ENCODE results near the gene NOC4L.

NOC4L gene

GRCh38 chr12:132156573-132157325 lies 12.5 kb downstream of the NOC4L start:
- DNase-seq (ENCODE audit: low spot score): no peak

GRCh38 chr12:132157733-132158409 lies 13.6 kb downstream of the NOC4L start:
- DNase-seq (ENCODE audit: low spot score): no peak

DNA sequence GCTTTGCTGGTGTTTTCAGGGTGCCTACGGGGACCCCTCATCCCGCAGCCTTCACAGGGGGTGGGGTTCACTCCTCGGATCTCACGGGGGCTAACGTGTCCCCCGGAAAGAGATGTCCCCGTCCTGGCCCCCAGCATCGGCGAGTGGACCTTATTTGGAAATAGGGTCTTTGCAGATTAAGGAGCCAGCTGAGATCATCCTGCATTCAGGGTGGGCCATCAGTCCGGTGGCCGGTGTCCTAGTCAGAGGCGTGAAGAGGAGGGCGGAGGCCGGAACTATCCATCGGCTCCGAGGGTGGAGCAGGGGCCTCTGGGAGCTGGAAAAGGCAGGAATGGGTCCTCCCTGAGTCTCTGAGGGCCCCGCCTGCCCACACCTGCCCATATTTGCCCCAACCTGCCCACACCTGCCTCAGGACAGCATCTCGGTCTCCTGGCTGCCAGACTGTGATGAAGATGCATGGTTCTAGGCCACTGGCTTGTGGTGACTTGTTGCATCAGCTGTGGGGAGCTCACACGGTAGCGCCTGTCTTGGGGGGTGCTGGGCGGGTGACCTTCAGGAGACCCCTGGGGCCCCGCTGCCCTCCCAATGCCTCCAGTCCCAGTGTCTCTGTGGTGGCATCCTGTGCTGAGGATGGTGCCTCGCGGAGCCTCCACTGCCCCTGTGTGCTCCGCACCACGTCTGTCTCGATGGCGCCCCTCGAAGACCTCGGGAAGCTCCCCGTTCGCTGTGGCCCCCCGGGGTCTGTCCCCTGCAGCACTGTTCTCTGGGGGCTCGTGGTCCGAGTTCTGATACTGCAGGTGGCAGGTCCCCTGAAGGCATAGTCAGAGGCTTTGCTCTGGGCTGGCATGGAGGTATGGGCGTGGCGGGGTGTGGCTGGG lies 14.7 kb downstream of the NOC4L start:
- no peak for DNase-seq (ENCODE audit: low spot score)

DNA sequence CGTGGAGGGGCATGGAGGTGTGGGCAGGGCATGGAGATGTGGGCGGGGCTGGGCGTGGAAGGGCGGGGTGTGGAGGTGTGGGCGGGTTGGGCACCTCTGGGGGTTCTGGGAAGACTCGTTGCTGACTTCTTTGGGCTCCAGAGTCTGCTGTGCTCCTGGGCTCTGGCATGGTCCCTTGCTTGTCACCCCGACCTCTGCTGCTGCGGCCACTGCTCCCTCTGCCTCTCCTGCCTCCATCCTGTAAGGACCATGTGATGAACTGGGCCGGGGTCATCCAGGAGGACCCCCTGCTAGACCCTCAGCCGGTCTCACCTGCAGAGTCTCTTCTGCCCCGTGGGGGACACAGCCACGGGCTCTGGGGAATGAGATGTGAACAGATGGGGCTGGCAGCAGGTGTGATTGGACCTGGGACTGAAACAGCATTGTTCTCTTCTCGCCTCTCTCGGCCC lies 15.3 kb downstream of the NOC4L start:
- DNase-seq (ENCODE audit: low spot score): no peak

DNA sequence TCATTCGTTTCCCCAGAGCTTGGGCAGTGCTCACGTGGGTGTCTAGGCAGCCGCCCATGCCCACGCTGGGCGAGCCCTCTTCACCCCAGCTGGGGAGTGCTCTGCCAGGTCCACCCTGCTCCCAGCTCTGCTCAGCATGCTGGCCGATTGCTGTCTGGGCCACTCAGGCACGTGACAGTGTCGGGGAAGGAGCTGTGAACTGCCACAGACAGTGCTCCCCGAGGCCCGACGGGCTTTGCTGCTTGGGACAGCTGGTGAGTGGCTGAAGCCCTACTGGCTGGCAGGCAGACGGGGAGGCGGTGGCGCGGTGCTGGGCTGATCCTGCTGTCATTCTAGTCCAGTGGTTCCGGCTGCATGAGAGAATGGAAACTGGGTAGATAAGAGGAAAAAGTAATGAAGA lies 15.8 kb downstream of the NOC4L start:
- DNase-seq (ENCODE audit: low spot score): no peak

DNA sequence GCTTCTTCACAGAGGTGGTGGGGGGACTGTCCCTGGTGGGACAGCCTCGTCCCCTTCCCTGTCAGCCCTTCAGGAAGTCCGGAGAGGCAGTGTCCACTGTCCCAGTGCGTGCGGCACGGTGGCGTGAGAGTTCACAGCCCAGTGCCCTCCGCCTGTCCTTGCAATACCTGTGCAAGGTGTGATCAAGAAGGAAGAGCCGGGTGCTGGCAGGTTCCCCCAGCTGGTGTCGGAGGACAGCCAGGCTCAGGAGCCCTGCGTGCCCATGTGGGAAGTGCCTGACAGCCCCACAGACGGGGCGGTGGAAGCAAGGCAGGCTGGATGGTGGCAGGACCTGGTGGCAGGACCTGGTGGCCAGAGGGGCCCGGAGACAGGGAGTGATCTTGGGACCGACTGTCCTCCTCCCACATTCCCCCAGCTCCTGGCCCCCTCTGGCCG lies 16.4 kb downstream of the NOC4L start:
- DNase-seq (ENCODE audit: low spot score): no peak

DNA sequence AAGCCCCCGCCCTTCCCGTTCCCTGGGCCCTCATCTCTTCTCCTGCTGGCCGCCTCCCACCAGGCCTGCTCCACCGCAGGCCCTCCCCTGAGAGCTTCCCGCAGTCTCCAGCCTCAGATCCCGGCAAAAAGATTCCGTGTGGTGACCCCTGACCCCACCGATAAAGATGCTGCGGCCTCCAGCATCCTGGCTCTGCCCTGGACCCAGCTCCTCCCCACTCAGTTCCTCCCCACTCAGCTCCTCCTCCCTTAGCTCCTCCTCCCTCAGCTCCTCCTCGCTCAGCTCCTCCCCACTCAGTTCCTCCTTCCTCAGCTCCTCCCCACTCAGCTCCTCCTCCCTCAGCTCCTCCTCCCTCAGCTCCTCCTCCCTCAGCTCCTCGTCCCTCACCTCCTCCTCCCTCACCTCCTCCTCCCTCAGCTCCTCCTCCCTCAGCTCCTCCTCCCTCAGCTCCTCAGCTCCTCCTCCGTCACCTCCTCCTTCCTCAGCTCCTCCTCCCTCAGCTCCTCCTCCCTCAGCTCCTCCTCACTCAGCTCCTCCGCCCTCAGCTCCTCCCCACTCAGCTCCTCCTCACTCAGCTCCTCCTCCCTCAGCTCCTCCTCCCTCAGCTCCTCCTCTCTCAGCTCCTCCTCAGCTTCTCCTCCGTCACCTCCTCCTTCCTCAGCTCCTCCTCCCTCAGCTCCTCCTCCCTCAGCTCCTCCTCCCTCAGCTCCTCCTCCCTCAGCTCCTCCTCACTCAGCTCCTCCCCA lies 17.0 kb downstream of the NOC4L start:
- DNase-seq (ENCODE audit: low spot score): no peak

DNA sequence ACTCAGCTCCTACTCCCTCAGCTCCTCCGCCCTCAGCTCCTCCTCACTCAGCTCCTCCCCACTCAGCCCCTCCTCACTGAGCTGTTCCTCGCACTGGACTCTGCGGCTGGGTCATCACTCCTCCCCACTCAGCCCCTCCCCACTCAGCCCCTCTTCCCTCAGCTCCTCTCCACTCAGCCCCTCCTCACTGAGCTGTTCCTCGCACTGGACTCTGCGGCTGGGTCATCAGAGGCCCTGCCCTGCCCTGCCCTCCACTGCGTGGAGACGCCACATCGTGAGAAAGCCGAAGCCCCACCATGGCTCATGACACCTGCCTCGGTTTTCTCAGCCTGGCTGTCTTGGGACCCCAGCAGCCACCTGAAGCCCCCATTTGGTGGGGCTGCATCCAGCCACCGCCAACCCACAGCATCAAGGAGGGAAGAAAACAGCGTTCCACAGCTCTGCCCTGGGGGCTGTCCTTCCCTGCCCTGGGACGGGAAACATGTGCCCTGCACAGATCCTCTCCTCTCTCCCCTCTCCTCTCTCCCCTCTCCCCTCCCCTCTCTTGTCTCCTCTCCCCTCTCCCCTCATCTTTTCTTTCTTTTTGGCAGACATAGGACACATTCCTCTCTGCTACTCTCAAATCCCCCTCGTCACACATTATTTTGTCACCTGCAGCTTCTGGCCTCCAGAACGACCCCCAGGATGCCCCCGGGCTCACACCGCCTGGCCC lies 17.7 kb downstream of the NOC4L start:
- DNase-seq (ENCODE audit: low spot score): no peak

GRCh38 chr12:132162508-132163031 lies 18.3 kb downstream of the NOC4L start:
- no peak for DNase-seq (ENCODE audit: low spot score)

- no peak for DNase-seq (ENCODE audit: low spot score)
These were observed 19.0 kb downstream of the NOC4L start for GRCh38 chr12:132163041-132163910.

GRCh38 chr12:132163911-132164288 lies 19.6 kb downstream of the NOC4L start:
- no peak for DNase-seq (ENCODE audit: low spot score)

- no peak for DNase-seq (ENCODE audit: low spot score)
These were observed 20.2 kb downstream of the NOC4L start for GRCh38 chr12:132164426-132164825.

DNA sequence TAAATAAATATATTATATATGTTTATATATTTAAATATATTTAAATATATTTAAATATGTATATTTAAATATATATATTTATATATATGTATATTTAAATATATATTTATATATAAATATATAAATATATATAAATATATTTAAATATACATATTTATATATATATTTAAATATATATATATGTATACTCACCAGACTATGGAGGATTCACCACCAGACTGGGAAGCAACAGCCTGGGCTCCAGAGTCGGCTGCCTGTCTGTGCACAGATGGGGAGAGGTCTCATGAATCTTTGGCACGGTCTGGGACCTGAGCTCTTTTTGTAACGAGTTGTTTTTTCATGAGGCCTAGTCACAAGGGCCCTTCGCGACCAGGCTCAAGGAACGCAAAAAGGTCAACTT lies 21.3 kb downstream of the NOC4L start:
- DNase-seq (ENCODE audit: low spot score): no peak

- DNase-seq (ENCODE audit: low spot score): no peak
These were observed 21.8 kb downstream of the NOC4L start for GRCh38 chr12:132166093-132166492.

DNA sequence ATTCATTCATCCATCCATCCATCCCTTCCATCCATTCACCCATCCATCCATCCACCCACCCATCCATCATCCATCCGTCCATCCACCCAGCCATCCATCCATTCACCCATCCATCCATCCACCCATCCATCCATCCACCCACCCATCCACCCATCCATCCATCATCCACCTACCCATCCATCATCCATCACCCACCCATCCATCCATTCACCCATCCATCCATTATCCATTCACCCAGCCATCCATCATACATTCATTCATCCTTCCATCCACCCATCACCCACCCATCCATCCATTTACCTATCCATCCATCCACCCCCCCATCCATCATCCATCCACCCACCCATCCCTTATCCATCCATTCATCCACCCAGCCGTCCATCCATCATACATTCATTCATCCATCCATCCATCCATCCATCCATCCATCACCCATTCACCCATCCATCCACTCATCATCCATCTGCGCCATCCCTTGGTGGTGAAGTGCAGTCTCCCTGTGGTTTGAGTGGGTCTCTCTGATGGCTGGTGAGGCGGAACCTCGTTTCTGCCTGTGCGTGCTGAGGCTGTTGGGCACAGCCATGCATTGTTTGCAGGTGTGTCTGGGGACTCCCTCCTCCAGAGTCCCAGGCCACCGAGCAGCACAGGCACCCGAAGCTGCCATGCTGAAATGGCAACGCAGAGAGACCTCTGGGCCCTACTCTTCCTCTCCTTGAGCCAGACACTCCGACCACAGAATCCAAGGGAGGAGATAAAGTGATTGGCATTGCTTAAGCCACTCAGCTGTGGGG lies 22.7 kb downstream of the NOC4L start:
- no peak for DNase-seq (ENCODE audit: low spot score)

GRCh38 chr12:132167611-132168310 lies 23.5 kb downstream of the NOC4L start:
- DNase-seq (ENCODE audit: low spot score): no peak

- no peak for DNase-seq (ENCODE audit: low spot score)
These were observed 24.2 kb downstream of the NOC4L start for GRCh38 chr12:132168311-132169031.

DNA sequence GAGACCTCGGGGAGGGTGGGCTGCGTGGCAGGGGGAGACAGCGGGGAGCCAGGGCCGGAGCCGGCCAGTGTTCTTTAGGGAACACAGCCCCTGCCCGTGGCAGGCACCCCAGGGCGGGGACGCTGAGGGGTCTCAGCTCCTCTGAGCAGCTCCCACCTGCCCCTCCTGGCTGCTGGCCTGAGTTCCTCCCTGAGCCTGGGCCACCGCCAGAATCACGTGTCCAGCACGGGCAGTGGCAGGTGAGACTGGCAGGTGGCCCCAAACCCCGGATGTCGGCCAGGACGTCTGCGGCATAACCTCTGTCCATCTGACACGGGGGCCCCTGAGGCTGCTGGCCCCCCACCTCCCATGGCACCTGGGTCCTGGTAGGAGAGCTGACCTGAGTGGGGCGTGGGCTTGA lies 25.1 kb downstream of the NOC4L start:
- no peak for DNase-seq (ENCODE audit: low spot score)

Measured in RKO (cell line).